ENCODE results near the gene HTRA2.
A peak's percentile ranks its signal among the peaks of the same experiment; 100 is the strongest.
"Not testable (repeated sequence)": the region's sequence is repeated elsewhere in the genome, so short reads cannot be mapped to it uniquely, and the experiment has no call there.

HTRA2 gene

DNA sequence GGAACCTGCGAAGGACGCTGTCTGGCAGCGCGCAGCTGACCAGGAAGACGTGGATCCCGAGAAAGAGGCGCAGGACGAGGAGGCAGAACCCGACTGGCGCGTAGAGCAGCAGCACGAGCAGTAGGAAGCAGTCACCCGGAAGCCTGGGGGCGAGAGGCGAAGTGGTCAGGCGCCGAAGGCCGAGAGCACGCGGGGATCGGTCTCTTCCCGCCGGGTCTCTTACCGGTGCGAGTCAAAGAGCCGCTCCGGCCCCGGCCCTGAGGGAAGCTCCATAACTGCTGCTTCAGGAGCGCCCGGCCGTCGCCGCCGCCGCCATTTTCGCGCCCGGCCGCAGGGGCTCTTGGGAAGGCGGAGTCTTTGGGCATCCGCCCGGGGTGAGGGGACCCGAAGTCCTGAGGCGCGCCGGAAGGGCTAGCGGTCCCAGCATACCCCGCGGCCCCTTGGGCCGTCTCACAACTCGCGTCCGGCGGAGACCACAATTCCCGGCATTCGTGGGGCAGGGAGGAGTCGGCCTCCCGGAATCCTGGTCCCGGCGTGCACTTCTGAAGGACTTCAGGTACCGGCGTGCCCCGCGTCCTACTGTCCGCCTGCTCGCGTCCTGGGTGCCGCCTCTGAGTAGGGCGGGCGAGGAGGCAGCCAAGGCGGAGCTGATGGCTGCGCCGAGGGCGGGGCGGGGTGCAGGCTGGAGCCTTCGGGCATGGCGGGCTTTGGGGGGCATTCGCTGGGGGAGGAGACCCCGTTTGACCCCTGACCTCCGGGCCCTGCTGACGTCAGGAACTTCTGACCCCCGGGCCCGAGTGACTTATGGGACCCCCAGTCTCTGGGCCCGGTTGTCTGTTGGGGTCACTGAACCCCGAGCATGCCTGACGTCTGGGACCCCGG is at the start of gene HTRA2, which contains the start of gene AUP1:
Gene HTRA2 (plus strand): TSS at position 577 of the 882 bp plus-strand sequence. CDS start 74 bp downstream, at position 651.
Gene AUP1 (minus strand): TSS at position 350 of the 882 bp plus-strand sequence. CDS start 77 bp downstream, at position 273.
- DNase-seq = peak; percentile 81

DNA sequence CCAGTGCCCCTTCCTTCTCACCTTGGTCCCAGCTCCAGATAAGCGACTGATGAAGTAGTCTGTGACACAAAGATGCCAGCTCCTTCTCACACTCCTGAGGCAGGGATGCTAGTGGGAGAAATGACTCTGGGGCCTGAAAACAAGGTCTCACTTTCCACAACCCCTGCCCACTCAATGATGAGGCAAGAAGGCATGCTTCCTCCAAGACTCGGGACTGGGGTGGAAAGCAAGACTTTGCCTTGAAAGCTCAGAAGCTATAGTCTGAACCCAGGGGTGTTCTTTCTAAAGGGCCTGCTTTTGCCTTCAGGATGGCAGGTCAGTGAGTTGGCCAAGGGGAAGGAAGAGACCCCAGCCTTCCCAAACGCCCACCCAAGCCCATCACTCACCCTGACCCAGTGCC is 48.3 kb upstream of the HTRA2 start:
- DNase-seq = no peak

DNA sequence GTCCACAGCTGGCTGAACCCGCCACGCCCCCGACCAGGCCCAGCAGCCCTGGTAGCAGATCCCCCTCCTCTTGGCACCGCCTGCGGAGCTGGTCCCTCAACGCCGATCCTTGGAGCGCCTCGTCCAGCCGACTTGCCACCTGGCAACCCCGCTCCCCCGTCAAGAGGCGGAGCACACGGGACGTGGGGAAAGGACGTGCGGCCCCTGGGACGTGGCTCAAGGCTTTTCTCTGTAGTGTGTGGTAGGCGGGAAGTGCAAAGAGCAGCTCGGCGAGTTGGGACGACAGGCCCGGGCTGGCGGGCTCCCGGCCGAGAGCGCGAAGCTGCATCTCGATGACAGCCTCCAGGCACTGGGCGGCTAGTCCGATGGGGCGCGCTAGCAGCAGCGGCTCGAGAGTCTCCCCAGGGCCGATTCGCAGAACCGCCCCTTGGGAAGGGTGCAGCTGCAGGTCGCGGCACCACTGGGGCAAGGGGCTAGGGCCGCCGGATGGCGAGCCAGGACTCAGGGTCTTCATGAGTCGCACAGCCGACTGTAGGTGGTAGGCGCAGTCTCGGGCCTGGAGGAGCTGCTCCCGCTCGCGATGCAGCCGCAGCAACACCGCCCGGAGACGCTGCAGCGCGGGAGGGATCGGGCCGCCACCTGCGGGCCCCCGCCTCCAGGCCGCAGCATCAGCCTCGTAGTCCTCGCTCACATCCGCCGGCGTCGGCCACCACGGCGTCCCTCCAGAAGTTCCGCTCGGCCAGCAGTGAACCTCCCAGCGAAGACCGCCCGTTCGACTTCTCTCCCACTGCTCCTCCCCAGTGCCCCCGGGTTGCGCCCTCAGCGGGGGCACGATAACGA is 47.6 kb upstream of the HTRA2 start:
- DNase-seq = no peak

DNA sequence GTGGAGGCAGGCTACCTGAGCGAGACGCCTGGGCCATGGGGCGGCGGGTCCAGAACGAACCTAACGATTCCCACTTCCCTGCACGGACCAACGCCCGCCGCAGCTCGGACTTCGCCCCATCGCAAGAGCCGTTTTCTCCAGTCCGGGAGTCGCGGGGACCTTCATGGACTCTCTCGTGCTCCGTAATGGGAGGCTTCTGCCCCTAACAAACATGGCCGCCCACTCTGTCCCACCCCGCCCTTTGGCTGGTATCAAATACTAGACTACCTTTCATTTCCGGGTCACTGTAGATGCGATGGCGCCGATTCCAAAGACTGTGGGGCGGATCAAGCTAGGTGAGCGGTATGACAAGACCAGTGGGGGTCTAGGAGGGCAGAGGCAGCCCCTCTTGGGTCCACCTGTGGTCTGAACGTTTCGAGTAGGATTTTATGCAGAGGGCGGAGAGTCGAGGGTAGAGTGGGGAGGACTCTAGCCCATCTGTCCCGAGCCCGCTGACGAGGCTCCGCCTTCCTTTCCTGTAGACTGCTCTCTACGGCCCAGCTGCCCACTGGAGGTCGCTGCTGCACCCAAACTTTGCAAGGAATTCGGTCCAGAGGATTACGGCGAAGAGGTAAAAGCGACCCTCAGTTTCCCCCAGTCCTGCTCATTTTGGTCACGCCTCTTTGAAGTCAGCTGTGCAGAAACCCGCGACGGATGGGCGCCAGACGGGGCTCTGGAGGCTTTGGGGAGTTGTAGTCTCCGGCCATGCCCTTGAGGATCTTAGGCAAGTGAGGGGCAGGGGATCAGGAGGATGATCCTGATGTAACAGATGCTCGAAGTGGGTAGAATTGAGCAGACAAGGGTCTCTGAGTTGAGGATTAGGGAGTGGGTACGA is 46.7 kb upstream of the HTRA2 start, which contains the start of the genes CCDC142 and TTC31:
Gene CCDC142 (minus strand): TSS at position 198 of the 874 bp plus-strand sequence. CDS start 161 bp downstream, at position 37.
Gene TTC31 (plus strand): TSS at position 281 of the 874 bp plus-strand sequence. CDS start 15 bp downstream, at position 296.
- peak; percentile 82 for DNase-seq

DNA sequence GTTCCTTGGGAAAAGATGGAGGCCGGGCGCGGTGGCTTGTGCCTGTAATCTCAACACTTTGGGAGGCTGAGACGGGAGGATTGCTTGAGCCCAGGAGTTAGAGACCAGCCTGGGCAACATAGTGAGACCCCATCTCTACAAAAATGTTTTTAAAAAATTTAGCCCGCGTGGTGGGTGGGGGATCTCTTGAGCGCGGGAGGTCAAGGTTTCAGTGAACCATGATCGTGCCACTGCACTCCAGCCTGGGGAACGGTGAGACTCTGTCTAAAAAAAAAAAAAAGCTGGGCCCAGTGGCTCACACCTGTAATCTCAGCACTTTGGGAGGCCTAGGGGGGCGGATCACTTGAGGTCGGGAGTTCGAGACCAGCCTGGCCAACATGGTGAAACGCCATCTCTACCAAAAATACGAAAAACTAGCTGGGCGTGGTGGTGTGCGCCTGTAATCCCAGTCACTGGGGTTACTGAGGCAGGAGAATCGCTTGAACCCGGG is 46.0 kb upstream of the HTRA2 start:
- DNase-seq = not testable (repeated sequence)

DNA sequence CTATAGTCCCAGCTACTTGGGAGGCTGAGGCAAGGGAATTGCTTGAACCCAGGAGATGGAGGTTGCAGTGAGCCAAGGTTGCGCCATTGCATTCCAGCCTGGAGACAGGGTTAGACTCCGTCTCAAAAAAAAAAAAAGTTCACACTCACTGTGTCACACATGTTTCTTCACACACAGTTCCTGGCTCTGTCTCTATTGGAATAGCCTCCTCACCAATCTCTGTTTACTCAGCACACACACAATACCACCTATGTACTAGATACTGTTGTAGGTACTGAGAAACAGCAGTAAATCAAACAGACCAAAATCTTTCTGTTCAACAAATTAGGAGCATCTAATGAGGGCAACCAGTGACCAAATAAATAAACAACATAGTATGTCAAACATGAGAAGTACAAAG is 43.6 kb upstream of the HTRA2 start:
- DNase-seq = no peak

DNA sequence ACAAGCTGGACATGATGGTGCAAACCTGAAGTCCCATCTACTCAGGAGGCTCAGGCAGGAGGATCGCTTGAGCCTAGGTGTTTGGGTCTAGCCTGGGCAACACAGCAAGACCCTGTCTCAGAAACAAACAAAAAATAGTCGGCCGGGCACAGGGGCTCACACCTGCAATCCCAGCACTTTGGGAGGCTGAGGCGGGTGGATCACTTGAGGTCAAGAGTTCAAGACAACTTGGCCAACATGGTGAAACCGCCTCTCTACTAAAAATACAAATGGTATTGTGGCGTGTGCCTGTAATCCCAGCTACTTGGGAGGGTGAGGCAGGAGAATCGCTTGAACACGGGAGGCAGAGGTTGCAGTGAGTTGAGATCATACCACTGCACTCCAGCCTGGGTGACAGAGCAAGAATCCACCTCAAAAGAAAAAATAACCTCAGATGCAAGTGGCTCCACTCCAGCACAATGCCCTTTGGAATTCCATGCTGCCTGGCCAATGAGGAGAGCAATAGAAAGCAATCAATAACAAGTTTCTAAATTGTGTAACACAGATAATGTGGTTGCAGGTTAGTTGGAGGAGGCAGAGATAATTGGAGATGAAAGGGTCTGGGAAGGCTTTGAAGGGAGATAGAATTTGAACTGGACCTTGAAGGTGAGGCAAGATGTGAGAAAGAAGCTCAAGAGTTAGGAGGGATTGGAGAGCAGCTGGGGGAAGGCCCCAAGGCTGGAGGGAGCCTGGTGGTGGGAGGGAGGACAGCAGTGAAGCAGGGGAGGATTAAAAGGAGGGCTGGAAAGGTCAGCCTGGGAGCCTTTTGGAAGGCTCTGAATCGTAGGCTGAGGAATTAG is 40.9 kb upstream of the HTRA2 start:
- DNase-seq = no peak

DNA sequence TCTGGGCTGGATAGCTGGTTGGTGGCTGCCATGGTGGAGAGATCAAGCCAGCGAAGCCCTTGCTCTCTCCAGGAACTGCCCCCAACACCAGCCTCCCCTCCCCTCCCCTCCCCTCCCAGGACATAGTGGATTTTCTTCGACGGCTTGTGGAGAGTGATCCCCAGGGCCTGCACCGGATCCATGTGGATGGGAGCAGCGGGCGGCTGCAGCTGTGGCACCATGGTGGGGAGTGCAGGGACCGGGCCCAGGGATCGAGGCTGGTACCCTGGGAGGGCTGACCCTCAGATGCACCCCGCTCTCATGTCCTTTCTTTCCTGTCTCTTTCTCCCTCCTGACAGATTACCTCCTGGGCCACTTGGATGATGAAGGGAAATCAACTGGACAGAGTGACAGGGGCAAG is 39.8 kb upstream of the HTRA2 start:
- no peak for DNase-seq

DNA sequence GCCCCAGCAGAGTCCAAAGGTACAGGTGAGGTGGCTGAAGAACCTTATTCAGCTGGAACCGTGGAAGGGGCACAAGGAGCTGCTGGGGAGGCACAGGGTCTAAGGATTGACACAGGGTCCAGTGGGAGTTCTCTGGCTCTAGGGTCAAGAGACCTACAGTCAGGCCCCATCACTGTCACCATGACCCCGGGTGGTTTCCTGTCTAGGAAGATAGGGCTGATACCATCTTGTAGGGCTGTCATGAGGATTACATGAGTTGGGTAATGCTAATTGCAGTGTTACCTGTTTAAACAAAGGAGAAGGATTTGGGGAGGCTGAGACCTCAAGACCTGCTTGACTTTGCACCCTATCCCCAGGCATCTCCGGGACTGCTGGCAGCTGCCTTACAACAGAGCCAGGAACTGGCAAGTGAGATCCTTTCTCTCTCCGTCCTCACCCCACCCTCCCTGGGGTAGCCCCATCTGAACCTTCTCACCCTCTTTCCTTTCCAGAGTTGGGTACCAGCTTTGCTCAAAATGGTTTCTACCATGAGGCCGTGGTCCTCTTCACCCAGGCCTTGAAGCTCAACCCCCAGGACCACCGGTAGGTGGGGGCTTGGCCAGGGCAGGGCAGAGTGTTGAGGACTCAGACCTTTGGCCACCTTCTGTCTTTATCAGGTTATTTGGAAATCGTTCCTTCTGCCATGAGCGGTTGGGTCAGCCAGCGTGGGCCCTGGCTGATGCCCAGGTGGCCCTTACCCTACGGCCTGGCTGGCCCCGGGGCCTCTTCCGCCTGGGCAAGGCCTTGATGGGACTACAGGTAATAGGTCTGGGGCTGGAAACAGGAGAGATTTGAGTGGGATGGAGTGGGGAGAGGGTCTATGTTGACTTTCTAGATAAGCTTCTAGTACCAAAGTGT is 37.8 kb upstream of the HTRA2 start:
- no peak for DNase-seq

DNA sequence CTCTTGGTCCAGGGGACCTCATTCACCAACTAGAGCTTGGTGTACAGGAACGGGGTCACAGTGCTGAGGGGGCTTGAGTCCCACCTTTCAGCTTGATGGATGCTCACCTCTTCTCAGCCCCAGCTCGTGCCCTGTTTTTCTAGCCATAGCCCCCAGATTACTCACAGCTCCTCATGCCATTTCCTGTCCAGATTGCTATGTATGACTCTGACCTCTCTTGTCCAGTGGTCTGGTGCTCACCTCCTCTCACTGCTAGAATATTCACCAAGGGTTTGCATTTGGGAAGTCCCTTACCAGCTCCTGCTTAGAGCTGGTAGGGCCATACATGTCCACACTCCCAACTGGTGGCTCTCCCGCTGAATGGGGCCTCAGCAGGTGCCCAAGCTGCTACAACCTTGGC is 36.2 kb upstream of the HTRA2 start:
- no peak for DNase-seq

DNA sequence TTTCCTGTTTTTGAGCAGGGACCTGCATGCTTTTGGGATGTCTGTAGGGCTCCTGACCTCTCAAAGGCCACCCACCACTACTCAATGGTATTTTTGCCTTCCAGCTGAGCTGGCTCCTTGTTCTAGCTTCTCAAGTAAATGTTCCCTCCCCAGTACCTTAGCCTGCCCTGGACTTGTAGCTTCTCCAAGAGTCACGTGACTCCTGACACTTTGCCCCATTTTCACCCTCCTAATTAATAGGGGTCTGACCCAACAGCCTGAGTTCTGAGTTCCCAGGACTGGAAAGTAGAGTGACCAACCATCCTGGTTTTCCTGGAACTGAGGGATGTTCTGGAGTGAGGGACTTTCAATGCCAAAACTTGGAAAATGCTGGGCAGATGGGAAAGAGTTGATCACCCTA is 34.3 kb upstream of the HTRA2 start:
- DNase-seq = no peak

DNA sequence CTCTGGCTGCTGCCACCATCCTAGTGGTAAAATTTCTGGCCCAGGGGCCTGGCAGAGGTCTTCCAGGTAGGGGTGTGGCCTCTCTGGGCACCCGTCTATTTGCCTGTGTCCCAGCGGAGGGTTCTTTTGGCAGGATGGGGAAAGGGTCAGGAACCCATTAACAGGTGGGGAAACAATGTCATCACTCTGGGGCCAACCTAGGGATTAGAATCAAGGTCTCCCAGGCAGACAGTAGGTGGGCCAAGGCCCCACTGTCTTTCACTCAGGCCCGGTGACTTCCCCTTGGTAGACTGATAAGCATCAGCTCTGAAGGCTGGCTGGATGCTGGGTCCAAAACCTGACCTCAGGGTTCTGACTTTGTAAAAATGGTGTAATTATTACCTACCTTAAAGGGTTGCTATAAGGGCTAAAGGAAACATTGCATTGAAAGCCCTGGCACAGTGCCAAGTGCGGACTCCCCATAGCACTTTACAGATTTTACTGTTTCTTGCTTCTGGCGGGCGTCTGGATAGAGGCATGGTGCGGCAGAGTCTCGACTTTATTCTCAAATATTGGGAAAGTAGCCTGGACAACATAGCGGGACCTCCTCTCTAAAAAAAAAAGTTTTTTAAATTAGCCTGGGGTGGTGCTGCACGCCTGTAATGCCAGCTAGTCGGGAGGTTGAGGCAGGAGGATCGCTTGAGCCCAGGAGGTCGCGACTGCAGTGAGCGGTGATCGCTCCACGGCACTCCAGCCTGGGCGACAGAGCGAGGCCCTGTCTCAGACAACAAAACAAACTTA is 32.5 kb upstream of the HTRA2 start:
- no peak for DNase-seq

DNA sequence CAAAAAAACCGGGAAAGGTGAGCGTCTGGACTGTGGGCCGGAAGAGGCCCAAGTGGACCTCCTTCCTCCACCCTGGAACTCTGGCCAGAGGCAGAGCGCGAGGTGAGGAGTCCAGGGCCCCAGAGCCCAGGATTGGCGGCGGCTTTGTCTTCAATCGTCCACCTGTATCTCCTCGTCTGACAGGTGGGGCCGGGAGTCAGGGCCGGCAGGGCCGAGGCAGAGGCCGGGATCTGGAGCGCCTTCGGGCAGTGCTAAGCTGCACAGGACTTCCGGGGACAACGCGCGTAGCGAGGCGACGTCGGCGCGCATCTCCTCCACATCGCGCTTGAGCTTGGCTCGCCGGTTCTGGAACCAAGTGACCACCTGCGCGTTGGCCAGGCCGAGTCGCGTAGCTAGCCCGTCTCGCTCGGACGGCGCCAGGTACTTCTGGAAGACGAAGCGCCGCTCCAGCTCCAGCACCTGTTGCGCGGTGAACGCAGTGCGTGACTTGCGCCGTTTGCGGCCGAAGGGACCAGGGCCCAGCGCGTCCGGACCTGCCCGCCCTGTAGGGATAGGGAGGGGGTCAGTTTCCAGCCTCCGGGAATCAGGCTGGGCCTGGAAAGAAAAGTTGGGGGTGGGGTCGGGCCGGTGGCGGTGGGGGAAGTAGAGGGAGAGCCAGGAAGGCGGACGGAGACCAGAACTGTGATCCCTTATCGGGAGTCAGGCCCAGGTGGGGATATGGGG is 31.8 kb upstream of the HTRA2 start:
- no peak for DNase-seq

DNA sequence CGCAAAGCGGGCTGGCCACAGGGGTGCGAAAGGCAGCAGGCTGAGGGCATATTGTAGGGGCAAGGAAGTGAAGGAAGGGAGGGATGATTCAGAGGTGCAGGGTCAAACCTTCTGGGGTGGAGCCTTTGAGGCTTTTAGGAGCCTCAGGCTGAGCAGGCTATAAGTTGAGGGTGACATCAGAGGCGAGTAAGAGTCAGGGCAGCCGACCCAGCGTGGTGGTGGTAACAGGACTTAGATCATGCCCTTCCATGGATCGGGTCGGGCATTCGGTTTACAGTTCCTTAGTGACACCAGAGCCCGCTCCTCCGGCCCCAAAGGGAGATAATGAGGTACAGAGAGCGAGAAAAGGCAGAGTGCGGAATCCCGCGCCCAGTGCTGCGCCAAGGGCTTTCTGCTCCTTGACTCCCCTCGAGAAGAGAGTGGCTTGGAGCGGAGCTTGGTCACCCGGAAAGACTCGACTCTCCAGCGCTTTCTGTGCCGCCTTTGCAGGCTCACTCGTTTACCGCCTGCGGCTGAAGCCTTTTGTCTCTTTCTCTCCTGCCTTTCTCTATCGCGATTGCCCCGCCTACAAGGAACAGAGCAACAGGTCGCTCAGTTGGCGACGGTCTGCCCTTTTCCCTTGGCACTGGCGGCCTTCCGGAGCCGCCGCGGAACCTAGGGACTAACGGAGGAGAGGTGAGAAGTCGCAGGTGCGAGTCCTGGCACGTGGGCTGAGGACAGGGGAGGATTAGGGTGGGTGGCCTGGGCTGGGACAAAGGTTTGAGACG is 31.1 kb upstream of the HTRA2 start:
- no peak for DNase-seq

DNA sequence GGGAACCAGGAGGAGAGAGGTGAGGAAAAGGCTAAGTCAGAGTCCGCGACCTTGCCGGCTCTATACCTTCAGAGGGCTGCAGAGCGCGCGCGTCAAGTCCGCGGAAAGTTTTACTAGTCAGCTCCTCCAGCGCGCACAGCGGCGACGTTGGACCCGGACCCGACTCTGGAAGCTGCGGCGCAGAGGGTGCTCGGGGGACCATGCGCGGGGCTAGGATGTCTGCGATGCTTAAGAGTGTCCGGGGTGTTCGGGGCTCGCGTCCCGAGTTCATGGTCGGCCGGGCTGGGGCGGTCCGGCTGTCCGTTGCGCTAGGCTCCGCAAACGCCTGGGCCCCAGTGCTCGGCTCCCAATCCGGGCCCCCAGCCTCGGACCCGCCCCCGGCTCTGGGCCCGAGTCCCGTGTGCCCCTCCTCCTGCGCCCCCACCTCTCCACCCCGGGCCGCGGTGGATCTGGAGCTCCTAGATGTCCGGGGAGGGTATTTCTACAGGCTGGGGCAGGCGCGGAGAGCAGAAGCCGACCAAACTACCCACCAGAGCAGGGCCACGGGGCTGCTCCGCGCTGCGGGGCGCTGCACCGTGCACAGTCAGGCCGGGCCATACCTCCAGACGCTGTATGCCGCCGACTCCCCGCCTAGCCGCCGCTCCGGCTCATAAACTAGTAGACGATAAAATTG is 30.3 kb upstream of the HTRA2 start, which contains the start of gene LBX2:
Gene LBX2 (minus strand): TSS at position 337 of the 673 bp plus-strand sequence. CDS start 66 bp downstream, at position 271.
- no peak for DNase-seq

DNA sequence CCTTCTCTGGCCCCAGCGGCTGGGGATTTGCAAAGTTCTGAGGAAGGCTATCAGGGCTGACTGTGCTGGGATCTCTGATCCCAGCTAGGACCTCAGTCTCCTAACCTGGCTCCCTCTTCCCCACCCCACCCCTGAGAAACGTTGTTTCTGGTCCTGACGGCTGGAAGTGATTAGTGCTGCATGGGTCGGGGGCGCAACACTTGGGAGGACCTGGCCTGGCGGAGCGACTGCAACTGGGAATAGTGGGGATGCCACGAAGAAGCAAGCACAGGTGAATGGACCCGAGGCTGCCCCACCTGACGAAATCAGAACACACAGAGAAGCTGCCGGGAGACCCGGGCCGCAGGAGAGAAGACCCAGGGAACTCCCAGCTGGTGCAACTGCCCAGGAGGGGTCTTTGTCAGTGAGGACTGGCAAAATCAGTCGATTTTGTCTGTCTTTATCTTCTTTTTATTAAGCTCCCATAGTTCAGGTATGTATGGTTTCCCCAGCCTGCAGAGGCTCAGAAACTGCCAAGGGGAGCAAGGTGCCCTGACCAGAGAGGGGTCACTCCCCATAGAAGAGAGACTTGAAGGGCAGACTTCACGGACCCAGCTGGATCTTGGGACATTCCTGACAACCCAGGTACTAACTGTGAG is 29.7 kb upstream of the HTRA2 start:
- no peak for DNase-seq

DNA sequence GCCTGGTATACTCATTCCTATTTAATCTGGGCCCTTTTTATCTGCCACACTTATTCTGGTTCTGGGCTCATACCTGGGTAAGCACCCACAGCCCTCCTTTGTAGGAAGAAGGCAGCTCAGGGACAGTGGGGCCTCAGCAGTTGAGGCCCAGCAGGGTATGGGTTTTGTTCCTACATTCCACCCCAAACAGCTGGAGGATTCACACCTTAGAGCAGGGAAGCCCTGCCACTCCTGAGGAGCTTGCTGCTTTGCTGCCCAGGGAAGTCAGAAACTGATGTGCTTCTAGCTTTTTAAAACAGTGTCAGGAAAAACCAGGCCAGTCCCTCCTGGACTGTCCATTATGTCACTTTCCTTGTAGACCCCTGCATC is 29.2 kb upstream of the HTRA2 start:
- no peak for DNase-seq

Data from NCI-H2029 treated with DMSO at 0.1 percent for 48 hours (cell line).